Measurements from ENCODE around the gene SMYD3. TPM values are rescaled to one million over a fixed set of nuclear protein-coding genes. Genes with fewer than 3 reads are reported as not detected.

Gene SMYD3
- total and polyA plus RNA-seq, 10 of the 15 experiments (the other 5 are each of a cell fraction or from before 2014, with no cell fraction given): 18.3 to 54.0 (median 24.8) TPM

- no peak for TF ChIP-seq PBX3 (IDR thresholded peaks at IDR 0.05; ENCODE audit: insufficient replicate concordance, low read depth, low read length)
Measured at GRCh38 chr1:245878585-245878984, 628.5 kb downstream of the SMYD3 start (continued).

GRCh38 chr1:245877976-245878375, 629.1 kb downstream of the SMYD3 start:
- RAD21 ChIA-PET (ENCODE audit: unreplicated experiment): interaction anchor here (1.6 kb wide), 1 partner anchor 11 kb away, joined by 5 read pairs; no protein-coding TSS in a partner anchor
- Histone ChIP-seq H3K4me3 (no peak overlapping the region), H3K27me3 (replicated peaks in 1 of 2; ENCODE audit: control insufficient read depth in 2 of 2, insufficient read depth in 2 of 2, low read length in 1 of 2) (no peaks in the 10 kb centered on the region), H3K9ac (ENCODE audit: control insufficient read depth, insufficient read depth, low read length) (no peak overlapping the region), H3K36me3 (ENCODE audit: control insufficient read depth in 2 of 2, insufficient read depth in 2 of 2, low read length in 1 of 2) (no peaks in the 10 kb centered on the region), H3K79me2 (ENCODE audit: control insufficient read depth, insufficient read depth, low read length) (no peaks in the 10 kb centered on the region), H3K4me1 (ENCODE audit: control insufficient read depth, insufficient read depth, low read length) (no peaks in the 10 kb centered on the region), H3K4me2 (ENCODE audit: control insufficient read depth, insufficient read depth) (no peak overlapping the region), H4K20me1 (ENCODE audit: control insufficient read depth, insufficient read depth) (no peaks in the 10 kb centered on the region), H3K9me3 (replicated peaks; ENCODE audit: control insufficient read depth, insufficient read depth, low read length) (no peaks in the 10 kb centered on the region), H3K27ac (ENCODE audit: control insufficient read depth, insufficient read depth) (no peak overlapping the region), H2AFZ (ENCODE audit: control insufficient read depth, low read depth, low read length) (no peak overlapping the region)
- BruUV-seq (replicated peaks): no TSS peak
- in situ Hi-C loops (cut with MboI): no loop called here
- 56% methylated on average over 7 of the region's 8 CpGs for WGBS (ENCODE audit: insufficient coverage, insufficient replicate concordance, low lambda C conversion rate, missing lambda C conversion rate)
- FAIRE-seq (no peak), ATAC-seq (peak; percentile 30; the same call in 1 of the 3 replicates), DNase-seq (ENCODE audit: low read depth, low spot score) (no peak)
- POLR2A ChIA-PET: no interaction called here
- intact Hi-C loops (cut with micrococcal nuclease; ENCODE audit: unreplicated experiment): no loop called here
- TF ChIP-seq IKZF2 (IDR thresholded peaks at IDR 0.05): peak in 1 of 2 experiments; percentile 38; a peak in 1 of 4 replicates
- no peak for TF ChIP-seq HSF1 (IDR thresholded peaks at IDR 0.05; ENCODE audit: low read depth, low read length)
- TF ChIP-seq EP300 (IDR thresholded peaks at IDR 0.05; ENCODE audit: borderline replicate concordance in 1 of 2, control insufficient read depth in 1 of 2, low read depth in 2 of 2, low read length in 2 of 2): peak in 1 of 2 experiments; percentile 24; a peak in 1 of 4 replicates
- SMC1A ChIA-PET (ENCODE audit: uncharacterized antibody, unreplicated experiment): no interaction called here
- CTCF ChIA-PET: interaction anchor here (1.2 kb wide), 1 partner anchor 11 kb away, joined by 4 read pairs; no protein-coding TSS in a partner anchor
